Esophagus squamous epithelium (tissue), 5 donors: ENCODE results near the gene MITD1. TPM values are rescaled to one million over a fixed set of nuclear protein-coding genes. Genes with fewer than 3 reads are reported as not detected.

ENCODE experiments used
- DNase-seq: peaks from one replicate; lab custom pipeline; 2025; lab: John Stamatoyannopoulos, UW
- H3K27ac ChIP-seq, 4 donors: fragments of 200-600 bp; sonication (generic); one replicate each; pipeline ENCODE4 v1.5.1; 2016 to 2019; ENCODE audit warnings: mild to moderate bottlenecking in 1 of 4
- H3K27me3 ChIP-seq, 4 donors: fragments of 200-600 bp; sonication (generic); 1 replicate in 3 of 4; 2 replicates in 1 of 4; pipeline versions ENCODE4 v1.5.1 to v1.6.0; 2017 to 2021; ENCODE audit warnings: antibody characterized with exemption in 1 of 4
- H3K36me3 ChIP-seq, 3 donors: fragments of 200-600 bp; sonication (generic); one replicate each; pipeline ENCODE4 v1.5.1; 2016 to 2019
- H3K4me1 ChIP-seq, 3 donors: fragments of 200-600 bp; sonication (generic); one replicate each; pipeline ENCODE4 v1.5.1; 2017 to 2019
- H3K4me3 ChIP-seq, 4 donors: fragments of 200-600 bp; sonication (generic); 1 replicate in 3 of 4; 2 replicates in 1 of 4; pipeline ENCODE4 v1.5.1; 2016 to 2019; ENCODE audit warnings: mild to moderate bottlenecking in 2 of 4, moderate library complexity in 1 of 4
- H3K9me3 ChIP-seq, 3 donors: fragments of 200-600 bp; sonication (generic); one replicate each; pipeline ENCODE4 v1.5.1; 2016 to 2019
- CTCF ChIP-seq, 6 experiments: fragments of 450-650 bp in 4 of 6; fragments of 200-600 bp in 2 of 6; sonication (generic) in 2 of 6; IDR thresholded peaks; one replicate each; pipeline ENCODE4 v1.5.1; 2016 to 2019; ENCODE audit warnings: antibody characterized with exemption in 6 of 6, mild to moderate bottlenecking in 4 of 6, moderate library complexity in 4 of 6
- POLR2A ChIP-seq, 4 donors: fragments of 450-650 bp; IDR thresholded peaks; one replicate each; pipeline ENCODE4 v1.6.1; 2017; ENCODE audit warnings: antibody characterized with exemption in 4 of 4, mild to moderate bottlenecking in 4 of 4, moderate library complexity in 3 of 4
- WGBS, 2 donors: methylation state at CpG; one replicate each; pipeline ENCODE4 v1.1.5; 2018; 5-methylcytosine and 5-hydroxymethylcytosine counted together
- intact Hi-C: fragments of 100-400 bp; cut with DNase I; formaldehyde crosslinking; loops from one replicate; pipeline ENCODE4 v1.15.0; 2022
- small RNA-seq, 4 donors: library from RNA; depleted of rRNA; stranded (forward); fragments of <200 nt; gene quantifications; one replicate each; pipeline ENCODE3, GENCODE V24; 2016
- total RNA-seq, 4 donors: library from RNA; depleted of rRNA; stranded (reverse); fragments of >200 nt; gene quantifications; one replicate each; pipeline ENCODE4 v1.1.0, GENCODE V29; 2016
- donor health status: DM: yes; HTN: yes; CAD: no.

The MITD1 gene
- total RNA-seq, 4 donors from 2014 or later: 10.8 to 32.3 (median 28.7) TPM

GRCh38 chr2:99127981-99128380 is 52.9 kb downstream of the MITD1 start:
- 73 to 78% methylated on average over 2 of the region's 2 CpGs for WGBS, 2 donors
- H3K36me3 ChIP-seq: peaks cover 0 to 26% (median 0%) of the 10 kb centered on the region in 3 donors
- DNase-seq: no peak
- H3K9me3 ChIP-seq: peaks cover 0 to 63% (median 29%) of the 10 kb centered on the region in 3 donors
- no peak for TF ChIP-seq POLR2A (IDR thresholded peaks at IDR 0.05)
- TF ChIP-seq CTCF (IDR thresholded peaks at IDR 0.05): no peak
- H3K27me3 ChIP-seq: no peaks in the 10 kb centered on the region
- intact Hi-C loops: no loop called here
- H3K4me3 ChIP-seq: no peak overlapping the region
- H3K4me1 ChIP-seq: no peaks in the 10 kb centered on the region
- no peak overlapping the region for H3K27ac ChIP-seq

Small RNA genes within 50 kb of the gene (small RNA-seq; reads per million reads assigned to genes)
- gene AC092587.1: 0 reads per million in 4 donors

Other genes with a start within 250 kb of the MITD1 start
- 10 to 100 TPM in 2 of 4 donors, 1 to 10 TPM in 2; 6.5 to 33.6 (median 9.7) TPM for gene CRACDL, start 244.8 kb downstream of the MITD1 start, total RNA-seq
- 1 to 10 TPM in 1 of 4 donors, under 1 TPM in 3; 0.49 to 1.2 (median 0.86) TPM for gene C2orf15, start 39.4 kb downstream of the MITD1 start, total RNA-seq
- gene TSGA10, start 26.1 kb downstream of the MITD1 start, total RNA-seq: 10 to 100 TPM in 1 of 4 donors, 1 to 10 TPM in 3; 2.3 to 12.1 (median 4.8) TPM
- 1 to 10 TPM; 2.5 to 6.9 (median 4.4) TPM for gene LIPT1, start 26.1 kb downstream of the MITD1 start, total RNA-seq
- 10 to 100 TPM; 18.3 to 35.9 (median 32.8) TPM for gene MRPL30, start 126 bp upstream of the MITD1 start, total RNA-seq
- not detected for gene LYG2, start 74.6 kb upstream of the MITD1 start, total RNA-seq
- gene LYG1, start 120.1 kb upstream of the MITD1 start, total RNA-seq: under 1 TPM in 1 of 4 donors, not detected in 3; 0.95 TPM
- 10 to 100 TPM; 32.8 to 56.2 (median 47.5) TPM for gene TXNDC9, start 155.3 kb upstream of the MITD1 start, total RNA-seq
- 10 to 100 TPM; 19.4 to 40.7 (median 30.0) TPM for gene EIF5B, start 156.3 kb upstream of the MITD1 start, total RNA-seq